ENCODE results near the gene SLC26A2.
A peak's percentile ranks its signal among the peaks of the same experiment; 100 is the strongest.

SLC26A2 gene

GRCh38 chr5:149960272-149961185 lies at the start of gene SLC26A2:
SLC26A2 (plus strand) TSS chr5:149960758; CDS start chr5:149977653, 16,895 bp downstream.
- DNase-seq: peak; percentile 94

GRCh38 chr5:149911031-149911430 lies 49.5 kb upstream of the SLC26A2 start:
- no peak for DNase-seq

GRCh38 chr5:149912226-149912871 lies 48.2 kb upstream of the SLC26A2 start:
- no peak for DNase-seq

- no peak for DNase-seq
Measured at GRCh38 chr5:149913436-149914419, 46.8 kb upstream of the SLC26A2 start.

- no peak for DNase-seq
Measured at GRCh38 chr5:149915392-149916260, 44.9 kb upstream of the SLC26A2 start.

- no peak for DNase-seq
Measured at GRCh38 chr5:149916334-149917072, 44.1 kb upstream of the SLC26A2 start.

- DNase-seq: no peak
Measured at GRCh38 chr5:149917073-149917676, 43.4 kb upstream of the SLC26A2 start.

- no peak for DNase-seq
Measured at GRCh38 chr5:149921597-149921996, 39.0 kb upstream of the SLC26A2 start.

GRCh38 chr5:149922950-149923349 lies 37.6 kb upstream of the SLC26A2 start:
- DNase-seq: no peak

- no peak for DNase-seq
Measured at GRCh38 chr5:149924486-149924885, 36.1 kb upstream of the SLC26A2 start.

- no peak for DNase-seq
Measured at GRCh38 chr5:149930043-149930748, 30.4 kb upstream of the SLC26A2 start.

GRCh38 chr5:149930749-149931574 lies 29.6 kb upstream of the SLC26A2 start:
- no peak for DNase-seq

GRCh38 chr5:149931992-149932436 lies 28.5 kb upstream of the SLC26A2 start:
- no peak for DNase-seq

GRCh38 chr5:149932445-149933350 lies 27.9 kb upstream of the SLC26A2 start:
- peak; percentile 5 for DNase-seq

- no peak for DNase-seq
Measured at GRCh38 chr5:149935431-149935901, 25.1 kb upstream of the SLC26A2 start.

- DNase-seq: no peak
Measured at GRCh38 chr5:149936044-149936699, 24.4 kb upstream of the SLC26A2 start.

GRCh38 chr5:149936700-149937091 lies 23.9 kb upstream of the SLC26A2 start:
- no peak for DNase-seq
